Heart right ventricle (tissue), 16 donors: ENCODE data around the gene JAM3. TPM values are rescaled to one million over a fixed set of nuclear protein-coding genes. Genes with fewer than 3 reads are reported as not detected.
"Not testable (repeated sequence)": the region's sequence is repeated elsewhere in the genome, so short reads cannot be mapped to it uniquely, and the experiment has no call there.

Source experiments
- ATAC-seq, 8 donors: fragments of 200-7000 bp; cut with Tn5 transposase; one replicate each; pipeline ENCODE4 v1.9.1; 2020; ENCODE audit warnings: mild to moderate bottlenecking in 8 of 8, moderate library complexity in 8 of 8, moderate number of reproducible peaks in 1 of 8
- DNase-seq, 2 donors: peaks; one replicate each; pipeline ENCODE4 v3.0.0-alpha.2; 2020
- H3K27ac ChIP-seq, 10 donors: fragments of 200-600 bp; sonication (generic) in 2 of 10; one replicate each; pipeline versions ENCODE4 v1.5.0 to v1.8.0; 2020 to 2022; ENCODE audit warnings: mild to moderate bottlenecking in 3 of 10
- H3K27me3 ChIP-seq, 7 donors: fragments of 200-600 bp; one replicate each; pipeline ENCODE4 v1.8.0; 2021 to 2022; ENCODE audit warnings: mild to moderate bottlenecking in 2 of 7
- H3K36me3 ChIP-seq, 9 donors: fragments of 200-600 bp; sonication (generic) in 1 of 9; one replicate each; pipeline versions ENCODE4 v1.5.0 to v1.8.0; 2020 to 2022; ENCODE audit warnings: mild to moderate bottlenecking in 2 of 9
- H3K4me1 ChIP-seq, 9 donors: fragments of 200-600 bp; sonication (generic) in 1 of 9; one replicate each; pipeline versions ENCODE4 v1.5.0 to v1.8.0; 2020 to 2022; ENCODE audit warnings: mild to moderate bottlenecking in 4 of 9
- H3K4me3 ChIP-seq, 10 donors: fragments of 200-600 bp; sonication (generic) in 2 of 10; one replicate each; pipeline versions ENCODE4 v1.5.0 to v1.8.0; 2020 to 2022; ENCODE audit warnings: mild to moderate bottlenecking in 7 of 10, moderate library complexity in 2 of 10
- H3K9me3 ChIP-seq, 11 donors: fragments of 200-600 bp in 10 of 11; sonication (generic) in 2 of 11; one replicate each; pipeline versions ENCODE4 v1.5.0 to v1.8.0; 2013 to 2022; ENCODE audit warnings: mild to moderate bottlenecking in 2 of 11, control low read depth in 1 of 11, moderate library complexity in 1 of 11
- WGBS, 2 donors: extraction: QIAGEN DNeasy Blood & Tissue Kit; methylation state at CpG; one replicate each; pipeline ENCODE4 v1.1.7; 2013; ENCODE audit warnings: inconsistent platforms in 1 of 2; 5-methylcytosine and 5-hydroxymethylcytosine counted together
- intact Hi-C, 10 donors: fragments of 100-400 bp; cut with DNase I; formaldehyde crosslinking; loops; one replicate each; pipeline versions ENCODE4 v1.11.1 to v1.14.2; 2022
- polyA plus RNA-seq, 2 donors: library from polyadenylated mRNA; stranded (reverse); fragments of 200-250 nt; gene quantifications; one replicate each; pipeline ENCODE4 v1.2.3, GENCODE V29; 2013
- total RNA-seq, 10 donors: library from RNA; stranded (reverse); fragmentation: NEBNext Ultra II Directional in 3 of 10; extraction: Animal tissue kit (Norgen Biotek cat#: 25700) in 3 of 10; gene quantifications; one replicate each; pipeline versions ENCODE4 v1.2.1 to v1.2.4, GENCODE V29; 2021 to 2023
- TF ChIP-seq, protein P1 (sequence below), 9 donors: fragments of 200-600 bp; sonication (generic) in 2 of 9; IDR thresholded peaks; one replicate each; pipeline versions ENCODE4 v1.5.0 to v1.8.0; 2021 to 2022; ENCODE audit warnings: antibody characterized with exemption in 9 of 9, mild to moderate bottlenecking in 5 of 9, moderate library complexity in 1 of 9
- donor health status: Arrhythmogenic right ventricular cardiomyopathy.
- donor health status: ischemic (EF 13 %, LVEDD 7.1; RV severe dilation, severe dysfunction).
- donor health status: healthy with polysubstance abuse.
- donor health status: DM: no; HTN: yes; CAD: no.
- donor health status: DM: no; HTN: no; CAD: no.
- donor health status: ischemic (EF 25% LVEDD 6.9; RV normal size, moderate dysfunction).
- donor health status: ischemic (EF 25% LVEDD 5.7; RV mildly dilated, moderate dysfunction).
- donor health status: healthy.
- donor health status: DM: yes; HTN: yes; CAD: no.
- donor health status: Ischemic cardiomyopathy.
- donor health status: ischemic (EF 35%, LVEDD 5.7; RV mildly dilated, moderate dysfunction).
- donor health status: nonischemic (EF 11% LVEDD 7.7; RV severe dilation, severe dysfunction).
- donor health status: DM: yes; HTN: yes; CAD: no.
- donor health status: PGD.
- donor health status: ischemic (EF 29% LVEDD 5.4; RV normal size, mild dysfunction).
- donor health status: nonischemic (EF 23%, LVEDD 6.1; RV moderate dilation, normal function).

JAM3 gene
- total and polyA plus RNA-seq, 12 donors, result 12.7 to 55.4 (median 29.0) TPM

DNA sequence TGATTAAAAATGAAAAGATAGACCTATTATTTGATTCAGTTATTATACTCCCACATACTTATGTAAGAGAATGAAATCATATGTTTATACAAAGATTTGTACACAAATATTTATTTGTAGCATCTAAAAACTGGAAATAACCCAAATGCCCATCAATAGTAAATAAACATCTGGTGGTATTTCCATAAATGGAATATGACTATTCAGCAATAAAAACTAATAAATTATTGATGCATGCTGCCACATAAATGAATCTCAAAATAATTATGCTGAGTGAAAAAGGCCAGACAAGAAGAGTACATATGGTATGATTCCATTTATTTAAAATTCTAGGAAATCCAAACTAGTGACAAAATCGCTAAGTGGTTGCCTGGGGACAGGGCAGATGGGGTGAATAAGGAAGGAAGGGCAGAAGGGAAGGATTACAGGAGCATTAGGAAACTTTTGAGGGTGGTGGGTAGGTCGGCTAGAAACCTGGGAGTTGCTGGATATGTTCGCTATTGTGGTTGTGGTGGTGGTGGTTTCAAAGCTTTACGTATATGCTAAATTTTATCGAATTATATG lies 41.5 kb downstream of the JAM3 start:
- Histone ChIP-seq H3K4me3 (no peak overlapping the region), H3K27ac (no peak overlapping the region), H3K27me3 (no peaks in the 10 kb centered on the region), H3K9me3 (peaks cover 0 to 27% (median 12%) of the 10 kb centered on the region in 11 donors), H3K36me3 (peaks cover 0 to 7% (median 0%) of the 10 kb centered on the region in 9 donors), H3K4me1 (no peaks in the 10 kb centered on the region)
- DNase-seq, result no peak
- intact Hi-C loops, result no loop called here
- 96% methylated on average over 5 of the region's 5 CpGs for WGBS, 2 donors
- TF ChIP-seq, protein P1, sequence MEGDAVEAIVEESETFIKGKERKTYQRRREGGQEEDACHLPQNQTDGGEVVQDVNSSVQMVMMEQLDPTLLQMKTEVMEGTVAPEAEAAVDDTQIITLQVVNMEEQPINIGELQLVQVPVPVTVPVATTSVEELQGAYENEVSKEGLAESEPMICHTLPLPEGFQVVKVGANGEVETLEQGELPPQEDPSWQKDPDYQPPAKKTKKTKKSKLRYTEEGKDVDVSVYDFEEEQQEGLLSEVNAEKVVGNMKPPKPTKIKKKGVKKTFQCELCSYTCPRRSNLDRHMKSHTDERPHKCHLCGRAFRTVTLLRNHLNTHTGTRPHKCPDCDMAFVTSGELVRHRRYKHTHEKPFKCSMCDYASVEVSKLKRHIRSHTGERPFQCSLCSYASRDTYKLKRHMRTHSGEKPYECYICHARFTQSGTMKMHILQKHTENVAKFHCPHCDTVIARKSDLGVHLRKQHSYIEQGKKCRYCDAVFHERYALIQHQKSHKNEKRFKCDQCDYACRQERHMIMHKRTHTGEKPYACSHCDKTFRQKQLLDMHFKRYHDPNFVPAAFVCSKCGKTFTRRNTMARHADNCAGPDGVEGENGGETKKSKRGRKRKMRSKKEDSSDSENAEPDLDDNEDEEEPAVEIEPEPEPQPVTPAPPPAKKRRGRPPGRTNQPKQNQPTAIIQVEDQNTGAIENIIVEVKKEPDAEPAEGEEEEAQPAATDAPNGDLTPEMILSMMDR (IDR thresholded peaks at IDR 0.05), result no peak
- no peak for ATAC-seq

DNA sequence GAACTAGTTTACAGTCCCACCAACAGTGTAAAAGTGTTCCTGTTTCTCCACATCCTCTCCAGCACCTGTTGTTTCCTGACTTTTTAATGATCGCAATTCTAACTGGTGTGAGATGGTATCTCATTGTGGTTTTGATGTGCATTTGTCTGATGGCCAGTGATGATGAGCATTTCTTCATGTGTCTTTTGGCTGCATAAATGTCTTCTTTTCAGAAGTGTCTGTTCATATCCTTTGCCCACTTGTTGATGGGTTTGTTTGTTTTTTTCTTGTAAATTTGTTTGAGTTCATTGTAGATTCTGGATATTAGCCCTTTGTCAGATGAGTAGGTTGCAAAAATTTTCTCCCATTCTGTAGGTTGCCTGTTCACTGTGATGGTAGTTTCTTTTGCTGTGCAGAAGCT lies 44.9 kb downstream of the JAM3 start:
- H3K27ac ChIP-seq, ATAC-seq, H3K9me3 ChIP-seq, DNase-seq, H3K4me3 ChIP-seq, intact Hi-C loops, H3K36me3 ChIP-seq, H3K27me3 ChIP-seq: not testable (repeated sequence)
- WGBS, 2 donors, result 69 to 90% methylated on average over 1 of the region's 1 CpG
- H3K4me1 ChIP-seq, result peaks cover 0 to 13% (median 1%) of the 10 kb centered on the region in 9 donors

DNA sequence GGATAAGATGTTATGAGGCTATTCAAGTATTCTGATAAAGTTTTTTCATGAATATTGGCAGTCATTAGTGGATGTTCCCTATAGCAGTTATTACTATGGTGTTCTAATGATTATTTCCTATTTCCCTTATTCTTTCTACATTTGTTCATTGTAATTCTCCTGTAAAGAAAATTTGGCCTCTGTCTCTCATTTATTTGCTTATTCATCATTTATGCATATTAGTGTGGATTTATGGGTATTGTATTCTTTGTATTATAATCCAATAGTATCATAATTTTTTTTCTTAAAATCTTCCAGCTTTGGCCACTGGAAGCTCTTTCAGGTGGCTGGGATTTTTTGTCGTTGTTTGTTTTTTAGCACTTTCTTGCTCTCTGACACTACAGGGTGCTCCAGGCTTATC lies 47.3 kb downstream of the JAM3 start:
- H3K36me3 ChIP-seq, result peaks cover 0 to 7% (median 0%) of the 10 kb centered on the region in 9 donors
- H3K9me3 ChIP-seq, result peaks cover 0 to 4% (median 0%) of the 10 kb centered on the region in 11 donors
- H3K27ac ChIP-seq, result no peak overlapping the region
- WGBS, 2 donors, result 84 to 93% methylated on average over 1 of the region's 1 CpG
- no peaks in the 10 kb centered on the region for H3K27me3 ChIP-seq
- TF ChIP-seq, protein P1 (IDR thresholded peaks at IDR 0.05), result no peak
- DNase-seq, result no peak
- H3K4me3 ChIP-seq, result no peak overlapping the region
- intact Hi-C loops, result no loop called here
- ATAC-seq, result no peak
- peaks cover 3 to 38% (median 25%) of the 10 kb centered on the region in 9 donors for H3K4me1 ChIP-seq

DNA sequence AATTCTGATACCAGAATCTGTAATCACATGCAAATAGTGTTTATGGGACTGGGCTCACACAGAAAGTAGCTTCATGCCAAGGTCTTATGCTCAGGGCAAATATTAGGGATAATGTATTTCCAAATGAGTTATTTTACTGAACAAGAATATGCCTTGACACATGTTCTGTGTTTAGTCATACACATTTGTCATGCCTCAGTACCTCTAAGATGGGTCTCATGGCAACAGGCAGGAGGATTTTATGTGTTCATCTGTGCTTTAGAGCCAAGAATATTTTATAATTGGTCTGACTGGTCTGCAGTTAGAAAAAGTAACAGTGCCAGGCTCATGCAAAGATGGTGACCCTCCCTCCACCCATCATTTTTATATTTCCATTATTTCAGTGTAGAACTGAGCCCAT lies 49.1 kb downstream of the JAM3 start:
- Histone ChIP-seq H3K36me3 (no peaks in the 10 kb centered on the region), H3K9me3 (peaks cover 0 to 4% (median 0%) of the 10 kb centered on the region in 11 donors), H3K27me3 (no peaks in the 10 kb centered on the region), H3K27ac (peak overlapping the region in 1 of 10 donors; percentile 95), H3K4me3 (no peak overlapping the region), H3K4me1 (peaks cover 5 to 55% (median 41%) of the 10 kb centered on the region in 9 donors)
- DNase-seq (no peak), ATAC-seq (no peak)
- intact Hi-C loops, result no loop called here
- TF ChIP-seq, protein P1 (IDR thresholded peaks at IDR 0.05), result no peak

DNA sequence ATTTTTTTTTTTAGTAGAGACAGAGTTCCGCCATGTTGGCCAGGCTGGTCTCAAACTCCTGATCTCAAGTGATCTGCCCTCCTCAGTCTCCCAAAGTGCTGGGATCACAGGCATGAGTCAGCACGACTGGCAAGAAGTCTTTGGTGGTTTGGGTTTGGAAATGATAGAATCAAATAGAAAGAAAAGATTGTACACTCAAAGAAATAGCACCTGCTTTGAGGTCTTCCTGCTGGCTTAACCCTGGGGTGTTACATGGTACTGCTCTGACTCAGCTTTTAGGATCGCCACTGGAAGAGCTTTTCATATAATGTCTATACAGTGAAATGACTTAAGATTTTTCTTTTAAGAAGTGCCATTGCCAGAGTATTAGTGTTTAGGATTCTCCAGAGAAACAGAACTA lies 50.2 kb downstream of the JAM3 start:
- Histone ChIP-seq H3K9me3 (no peaks in the 10 kb centered on the region), H3K4me1 (peaks cover 5 to 65% (median 50%) of the 10 kb centered on the region in 9 donors), H3K27ac (peak overlapping the region in 7 of 10 donors; percentile 78 to 95 (median 84)), H3K36me3 (no peaks in the 10 kb centered on the region), H3K4me3 (no peak overlapping the region), H3K27me3 (no peaks in the 10 kb centered on the region)
- TF ChIP-seq, protein P1 (IDR thresholded peaks at IDR 0.05), result no peak
- intact Hi-C loops, result no loop called here
- 91 to 93% methylated on average over 3 of the region's 3 CpGs for WGBS, 2 donors
- ATAC-seq (no peak), DNase-seq (no peak)
